SKM-1 treated with dmso at 0.1 percent for 144 hours (cell line): ENCODE results near the gene PLA2G4E.

Experiments used
- DNase-seq: peaks from one replicate; lab custom pipeline; 2025; ENCODE audit not compliant: unreplicated experiment; lab: John Stamatoyannopoulos, UW

Gene PLA2G4E

DNA sequence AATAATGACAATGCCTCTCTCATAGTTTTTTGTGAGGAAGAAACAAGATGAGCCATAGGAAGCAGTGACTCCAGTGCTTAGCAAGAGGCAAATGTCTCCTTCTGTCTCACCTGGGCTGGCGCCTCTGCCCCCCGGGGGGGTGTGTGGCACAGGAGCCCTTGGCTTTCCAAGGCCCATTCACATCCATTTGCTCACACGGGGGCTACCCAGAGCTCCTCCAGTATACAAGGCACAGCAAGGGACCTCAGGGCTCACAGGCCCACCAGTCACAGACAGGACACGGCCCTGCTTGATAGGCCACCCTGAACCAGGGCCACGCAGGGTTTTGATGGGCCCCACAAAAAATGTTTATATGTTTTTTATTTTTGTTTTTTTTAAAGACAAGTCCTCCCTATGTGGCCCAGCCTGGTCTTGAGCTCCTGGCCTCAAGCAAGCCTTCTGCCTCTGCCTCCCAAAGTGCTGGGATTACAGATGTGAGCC is 26.6 kb downstream of the PLA2G4E start:
- no peak for DNase-seq

DNA sequence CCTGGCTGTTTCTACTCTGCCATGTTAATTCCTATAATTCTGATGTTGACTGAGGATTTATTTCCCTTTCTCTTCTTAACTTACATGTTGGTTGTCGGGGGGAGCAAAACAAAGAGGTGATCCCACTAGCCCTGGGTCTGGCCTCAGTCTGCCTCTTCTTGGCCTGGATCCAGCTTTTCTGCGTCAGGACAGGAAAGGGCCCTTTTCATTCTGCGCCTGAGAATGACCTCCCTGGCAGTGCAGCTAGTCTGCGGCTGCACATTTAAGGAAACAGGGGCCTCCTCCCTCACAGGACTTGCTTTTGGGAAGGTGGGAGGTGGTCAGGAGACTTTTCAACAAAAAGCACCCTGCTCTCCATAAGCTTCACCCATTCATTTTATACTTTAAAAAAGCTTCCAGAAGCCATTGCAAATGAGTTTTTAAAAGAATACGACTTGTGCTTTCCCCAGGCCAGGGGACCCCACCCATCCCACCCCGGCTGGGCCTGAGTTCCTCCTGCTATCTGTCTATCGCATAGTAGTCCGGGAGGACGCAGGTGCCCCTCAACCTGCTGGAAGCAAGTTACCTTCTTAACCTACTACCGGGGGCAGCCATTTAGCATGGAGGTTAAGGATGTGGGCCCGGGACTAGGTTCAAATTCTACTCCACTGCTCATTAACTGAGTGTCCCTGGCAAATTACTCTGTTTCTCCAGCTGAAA is 27.2 kb downstream of the PLA2G4E start:
- DNase-seq, result no peak

DNA sequence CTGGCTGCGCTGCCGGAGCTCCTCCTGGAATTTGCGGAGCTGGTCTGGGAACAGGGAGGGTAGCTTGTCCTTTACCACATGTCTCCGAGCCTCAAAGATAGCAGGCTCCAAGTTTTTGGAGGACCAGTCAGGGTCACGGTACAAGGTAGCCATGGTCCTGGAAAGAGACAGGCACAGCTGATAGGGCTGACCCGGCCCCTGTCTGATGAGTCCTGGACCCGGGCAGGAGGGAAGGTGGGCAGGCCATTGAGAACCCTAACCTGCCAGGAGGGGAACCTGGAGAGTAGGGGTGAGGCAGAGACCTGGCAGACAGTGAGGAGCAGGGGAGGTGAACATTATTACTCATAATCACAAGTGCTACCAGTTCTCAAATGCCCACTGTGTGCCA is 28.0 kb downstream of the PLA2G4E start:
- no peak for DNase-seq

GRCh38 chr15:41992151-41992802 is 28.6 kb downstream of the PLA2G4E start:
- DNase-seq, result no peak

GRCh38 chr15:41990691-41991090 is 30.2 kb downstream of the PLA2G4E start:
- no peak for DNase-seq

- DNase-seq, result no peak
Observed at GRCh38 chr15:41990243-41990605, 30.6 kb downstream of the PLA2G4E start.

DNA sequence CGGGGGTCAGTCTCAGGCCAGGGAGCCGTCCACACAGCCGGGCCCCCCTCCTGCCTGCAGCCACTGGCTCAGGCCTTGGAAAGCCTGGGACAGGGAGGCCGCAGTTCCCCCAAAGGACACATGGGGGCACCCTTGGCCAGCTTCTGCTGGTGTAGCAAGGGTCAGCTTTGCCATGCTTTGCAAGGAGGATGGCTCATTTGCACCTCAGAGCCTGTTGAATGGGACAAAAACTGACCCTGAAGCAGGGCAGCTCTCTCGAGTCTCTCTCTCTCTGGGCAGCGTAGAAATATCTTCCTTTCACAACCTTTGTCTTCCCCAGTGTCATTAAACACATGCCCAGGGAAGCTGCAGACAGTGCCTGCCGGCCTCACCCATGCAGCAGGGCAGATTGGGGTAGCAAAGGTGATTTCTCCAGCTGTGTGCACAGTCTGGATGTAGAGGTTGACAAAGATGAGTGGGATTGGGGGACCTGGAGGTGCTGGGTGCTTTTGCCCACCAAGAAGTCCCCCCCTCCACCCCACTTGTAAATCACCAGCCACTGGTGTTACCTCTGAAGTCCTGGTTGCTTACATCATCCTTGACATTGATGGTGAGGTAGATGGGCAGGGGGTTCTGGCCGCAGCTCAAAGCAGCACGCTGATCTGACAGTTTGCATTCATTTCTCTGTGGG is 31.1 kb downstream of the PLA2G4E start:
- peak; percentile 16 for DNase-seq

- DNase-seq, result no peak
Observed at GRCh38 chr15:41988896-41989572, 31.8 kb downstream of the PLA2G4E start.

DNA sequence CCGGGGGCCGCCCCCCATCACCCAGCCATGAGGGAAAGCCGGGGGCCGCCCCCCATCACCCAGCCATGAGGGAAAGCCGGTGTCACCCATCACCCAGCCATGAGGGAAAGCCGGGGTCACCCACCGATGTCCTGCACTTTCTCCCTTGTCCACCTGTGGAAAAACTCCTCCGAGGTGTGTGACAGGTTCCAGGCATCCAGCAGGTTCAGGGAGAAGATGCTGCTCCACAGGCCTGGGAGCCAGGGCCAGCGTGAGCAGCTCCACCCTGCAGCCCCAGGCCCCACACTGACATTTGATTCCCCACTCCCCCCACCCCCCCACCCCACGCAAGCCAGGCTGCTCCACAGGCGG is 32.9 kb downstream of the PLA2G4E start:
- no peak for DNase-seq

DNA sequence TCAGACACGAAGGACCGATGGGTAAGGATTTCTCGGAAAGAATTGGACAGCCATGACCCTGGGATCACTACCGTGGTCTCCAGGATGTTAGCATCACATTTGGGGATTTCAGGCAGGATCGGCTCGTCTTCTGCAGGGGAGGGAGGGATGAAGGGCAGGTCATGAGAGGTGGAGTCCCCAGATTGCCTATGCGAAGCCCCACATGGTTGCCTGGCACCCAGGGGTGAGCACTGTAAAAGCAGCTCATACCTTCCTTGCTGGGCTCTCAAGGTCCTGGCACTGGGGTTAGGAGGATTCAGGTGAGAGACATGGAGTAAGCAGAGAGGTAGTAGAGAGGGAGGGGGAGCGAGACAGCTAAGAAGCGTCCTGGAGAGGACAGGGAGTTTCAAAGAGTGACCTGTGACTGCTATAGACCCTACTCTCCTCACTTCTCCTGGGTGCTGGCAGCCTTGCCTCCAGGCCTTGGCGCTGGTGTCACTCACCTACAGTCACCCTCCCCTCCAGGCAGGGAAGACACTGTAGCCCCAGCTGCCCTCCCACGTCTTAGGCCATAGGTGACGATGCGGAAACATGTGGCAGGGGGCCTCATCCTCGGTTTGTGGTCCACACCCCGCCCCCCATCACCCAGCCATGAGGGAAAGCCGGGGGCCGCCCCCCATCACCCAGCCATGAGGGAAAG is 33.5 kb downstream of the PLA2G4E start:
- no peak for DNase-seq

GRCh38 chr15:41985236-41986160 is 35.3 kb downstream of the PLA2G4E start:
- DNase-seq, result no peak

- no peak for DNase-seq
Observed at GRCh38 chr15:41984622-41985021, 36.2 kb downstream of the PLA2G4E start.

DNA sequence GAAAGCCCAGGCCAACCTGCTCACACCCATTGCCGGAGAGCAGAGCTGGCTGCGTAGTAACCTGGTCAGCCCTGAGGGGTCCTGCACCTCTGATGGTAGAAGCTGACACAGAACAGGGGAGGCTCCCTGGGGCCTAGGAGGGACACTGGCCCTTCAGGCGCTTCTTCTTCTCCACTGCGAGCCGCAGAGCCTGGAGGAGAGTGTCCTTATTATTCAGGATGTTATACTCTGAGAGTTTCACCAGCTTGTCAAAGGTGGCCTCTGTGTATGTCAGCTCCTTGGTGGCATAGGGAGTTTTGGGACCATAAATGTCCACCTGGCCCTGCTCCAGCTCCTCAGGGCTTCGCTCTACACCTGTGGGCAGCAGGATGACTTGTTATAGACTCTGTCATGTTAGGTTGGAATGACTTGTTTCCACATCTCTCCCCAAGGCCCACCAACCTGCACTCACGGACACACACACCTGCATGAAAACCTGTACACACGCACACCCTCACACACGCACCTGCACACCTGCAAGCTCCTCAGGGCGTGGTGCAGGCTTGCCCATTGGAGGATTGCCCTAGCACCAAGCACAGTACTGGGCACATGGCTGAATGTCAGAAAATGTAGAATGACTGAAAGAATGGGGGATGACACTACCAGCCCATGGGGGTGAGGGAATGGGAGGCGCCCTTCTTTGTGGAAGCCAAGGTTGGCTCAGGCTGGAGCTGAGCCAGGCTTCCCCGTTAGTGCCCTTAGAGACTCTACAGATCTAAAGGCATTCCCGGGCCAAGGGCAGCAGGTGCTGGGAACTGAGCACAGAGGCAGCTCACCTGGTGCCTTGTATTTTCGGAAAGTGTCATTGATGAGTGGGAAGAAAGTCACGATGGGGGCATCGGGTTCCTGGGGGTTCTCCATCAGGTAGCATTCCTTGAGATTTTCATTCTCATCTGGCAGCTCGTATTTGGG is 36.9 kb downstream of the PLA2G4E start:
- DNase-seq, result no peak

GRCh38 chr15:41983221-41983620 is 37.6 kb downstream of the PLA2G4E start:
- no peak for DNase-seq

- no peak for DNase-seq
Observed at GRCh38 chr15:41982133-41982930, 38.5 kb downstream of the PLA2G4E start.

DNA sequence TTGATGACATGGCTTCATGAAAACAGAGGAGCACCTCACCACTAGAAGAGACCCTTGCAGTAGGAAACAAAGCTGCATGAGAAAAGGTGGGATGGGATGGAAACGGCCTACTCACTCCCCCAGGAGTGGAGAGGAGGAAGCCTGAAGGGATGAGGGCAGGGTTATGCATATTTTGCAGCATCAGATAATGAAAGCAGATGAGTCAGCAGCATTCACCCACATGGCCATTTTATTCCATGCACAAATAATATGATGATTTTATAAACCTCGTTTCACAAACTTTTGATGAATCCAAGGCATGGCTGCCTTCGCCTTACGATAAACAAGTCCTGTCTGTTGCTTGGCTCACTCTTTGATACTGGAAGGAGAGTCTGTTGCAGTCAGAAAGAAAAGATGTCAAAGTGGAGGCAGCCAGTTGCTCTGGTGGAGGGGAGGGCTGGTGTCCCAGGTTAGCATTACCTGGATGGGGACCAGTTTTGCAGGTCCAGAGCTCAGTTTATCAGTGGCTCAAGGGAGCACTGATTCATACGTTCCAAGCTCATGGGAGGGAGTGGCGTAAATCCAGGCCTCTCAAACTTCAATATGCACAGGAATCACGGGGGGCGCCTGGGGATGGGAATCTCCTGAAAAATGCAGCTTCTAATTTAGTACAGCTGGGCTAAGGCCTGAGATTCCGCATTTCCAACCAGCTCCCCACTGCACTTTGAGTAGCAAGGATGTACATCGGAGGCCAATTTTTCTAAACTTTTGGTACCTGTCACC is 39.3 kb downstream of the PLA2G4E start:
- no peak for DNase-seq

GRCh38 chr15:41980654-41981323 is 40.1 kb downstream of the PLA2G4E start:
- no peak for DNase-seq
